Measurements from ENCODE around the gene GMCL2.

DNA sequence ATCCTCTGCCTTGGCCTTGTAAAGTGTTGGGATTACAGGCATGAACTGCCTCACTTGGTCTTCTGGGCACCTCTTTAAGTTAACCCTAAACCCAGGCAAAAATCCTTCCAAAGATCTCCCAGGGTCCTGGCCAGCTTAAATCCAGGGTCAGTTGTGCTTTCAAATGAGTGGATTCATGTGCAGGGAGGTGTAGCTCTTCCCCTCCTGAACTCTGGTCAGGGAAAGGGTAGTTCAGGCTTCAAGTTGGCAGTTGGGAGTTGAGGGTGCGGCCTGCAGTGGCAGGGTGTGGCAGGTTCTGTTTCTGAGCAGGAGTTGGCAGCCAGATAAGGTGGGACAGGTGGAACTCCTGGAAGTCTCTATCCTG lies 20.7 kb upstream of the GMCL2 start:
- TF ChIP-seq, protein P1, sequence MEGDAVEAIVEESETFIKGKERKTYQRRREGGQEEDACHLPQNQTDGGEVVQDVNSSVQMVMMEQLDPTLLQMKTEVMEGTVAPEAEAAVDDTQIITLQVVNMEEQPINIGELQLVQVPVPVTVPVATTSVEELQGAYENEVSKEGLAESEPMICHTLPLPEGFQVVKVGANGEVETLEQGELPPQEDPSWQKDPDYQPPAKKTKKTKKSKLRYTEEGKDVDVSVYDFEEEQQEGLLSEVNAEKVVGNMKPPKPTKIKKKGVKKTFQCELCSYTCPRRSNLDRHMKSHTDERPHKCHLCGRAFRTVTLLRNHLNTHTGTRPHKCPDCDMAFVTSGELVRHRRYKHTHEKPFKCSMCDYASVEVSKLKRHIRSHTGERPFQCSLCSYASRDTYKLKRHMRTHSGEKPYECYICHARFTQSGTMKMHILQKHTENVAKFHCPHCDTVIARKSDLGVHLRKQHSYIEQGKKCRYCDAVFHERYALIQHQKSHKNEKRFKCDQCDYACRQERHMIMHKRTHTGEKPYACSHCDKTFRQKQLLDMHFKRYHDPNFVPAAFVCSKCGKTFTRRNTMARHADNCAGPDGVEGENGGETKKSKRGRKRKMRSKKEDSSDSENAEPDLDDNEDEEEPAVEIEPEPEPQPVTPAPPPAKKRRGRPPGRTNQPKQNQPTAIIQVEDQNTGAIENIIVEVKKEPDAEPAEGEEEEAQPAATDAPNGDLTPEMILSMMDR (IDR thresholded peaks at IDR 0.05) = no peak
- no peak for TF ChIP-seq POLR2A (IDR thresholded peaks at IDR 0.05)
